Measurements from ENCODE around the gene ZNF488. TPM values are rescaled to one million over a fixed set of nuclear protein-coding genes. Genes with fewer than 3 reads are reported as not detected.

Gene ZNF488
- total RNA-seq, 4 donors from 2014 or later: 0.24 to 0.56 (median 0.40) TPM; not detected in 1

GRCh38 chr10:47363781-47364180 is 20.3 kb downstream of the ZNF488 start:
- WGBS, 2 donors: 85 to 91% methylated on average over 3 of the region's 3 CpGs
- intact Hi-C loops (cut with DNase I): no loop called here
- Histone ChIP-seq H3K4me3 (replicated peaks in 1 of 3) (no peak overlapping the region), H3K27ac (no peak overlapping the region), H3K4me1 (no peaks in the 10 kb centered on the region), H3K36me3 (no peaks in the 10 kb centered on the region), H3K27me3 (no peaks in the 10 kb centered on the region), H3K9me3 (no peaks in the 10 kb centered on the region)
- no peak for DNase-seq
- no peak for TF ChIP-seq CTCF (IDR thresholded peaks at IDR 0.05)
- TF ChIP-seq POLR2A (IDR thresholded peaks at IDR 0.05): no peak

- Histone ChIP-seq H3K27me3 (no peaks in the 10 kb centered on the region), H3K4me1 (no peaks in the 10 kb centered on the region), H3K36me3 (no peaks in the 10 kb centered on the region), H3K4me3 (replicated peaks in 1 of 3) (no peak overlapping the region), H3K9me3 (no peaks in the 10 kb centered on the region), H3K27ac (no peak overlapping the region)
- TF ChIP-seq POLR2A (IDR thresholded peaks at IDR 0.05) (no peak), CTCF (IDR thresholded peaks at IDR 0.05) (no peak)
- intact Hi-C loops (cut with DNase I): no loop called here
- 88 to 94% methylated on average over 3 of the region's 3 CpGs for WGBS, 2 donors
- DNase-seq: no peak
Measured at GRCh38 chr10:47362199-47362598, 21.9 kb downstream of the ZNF488 start.

GRCh38 chr10:47361293-47361692 is 22.8 kb downstream of the ZNF488 start:
- WGBS, 2 donors: 53 to 59% methylated on average over 9 of the region's 9 CpGs
- peak; percentile 10 to 21 for DNase-seq
- Histone ChIP-seq H3K4me1 (no peaks in the 10 kb centered on the region), H3K4me3 (replicated peaks in 1 of 3) (no peak overlapping the region), H3K36me3 (no peaks in the 10 kb centered on the region), H3K27me3 (no peaks in the 10 kb centered on the region), H3K27ac (no peak overlapping the region), H3K9me3 (no peaks in the 10 kb centered on the region)
- intact Hi-C loops (cut with DNase I): no loop called here
- TF ChIP-seq POLR2A (IDR thresholded peaks at IDR 0.05) (no peak), CTCF (IDR thresholded peaks at IDR 0.05) (peak in 5 of 6 experiments; percentile 10 to 56 (median 27))

- no peak for DNase-seq
- intact Hi-C loops (cut with DNase I): no loop called here
Measured at GRCh38 chr10:47360419-47361040, 23.6 kb downstream of the ZNF488 start.

More at GRCh38 chr10:47360419-47361040, 23.6 kb downstream of the ZNF488 start:
- no peak overlapping the region for H3K27ac ChIP-seq
- H3K4me1 ChIP-seq: no peaks in the 10 kb centered on the region
- no peaks in the 10 kb centered on the region for H3K36me3 ChIP-seq
- no peaks in the 10 kb centered on the region for H3K9me3 ChIP-seq
- TF ChIP-seq POLR2A (IDR thresholded peaks at IDR 0.05) (no peak), CTCF (IDR thresholded peaks at IDR 0.05) (no peak)
- no peak overlapping the region for H3K4me3 ChIP-seq (replicated peaks in 1 of 3)
- WGBS, 2 donors: 89% methylated on average over 14 of the region's 14 CpGs
- H3K27me3 ChIP-seq: no peaks in the 10 kb centered on the region
